C4-2B (cell line): ENCODE results near the gene MRTFB.

Experiments
- H3K27ac ChIP-seq: fragments of 450-650 bp; 2 replicates; pipeline ENCODE4 v1.5.1; 2017
- CTCF ChIP-seq: fragments of 450-650 bp; conservative IDR thresholded peaks from 2 replicates; pipeline ENCODE4 v1.5.1; 2017; ENCODE audit warnings: mild to moderate bottlenecking
- ZFX ChIP-seq: fragments of 450-650 bp; IDR thresholded peaks from 2 replicates; pipeline ENCODE4 v1.6.1; 2017

MRTFB gene

GRCh38 chr16:14304891-14305460, 233.9 kb downstream of the MRTFB start:
- peak overlapping the region; percentile 98 for H3K27ac ChIP-seq
- TF ChIP-seq CTCF (no peak), ZFX (no peak)

DNA sequence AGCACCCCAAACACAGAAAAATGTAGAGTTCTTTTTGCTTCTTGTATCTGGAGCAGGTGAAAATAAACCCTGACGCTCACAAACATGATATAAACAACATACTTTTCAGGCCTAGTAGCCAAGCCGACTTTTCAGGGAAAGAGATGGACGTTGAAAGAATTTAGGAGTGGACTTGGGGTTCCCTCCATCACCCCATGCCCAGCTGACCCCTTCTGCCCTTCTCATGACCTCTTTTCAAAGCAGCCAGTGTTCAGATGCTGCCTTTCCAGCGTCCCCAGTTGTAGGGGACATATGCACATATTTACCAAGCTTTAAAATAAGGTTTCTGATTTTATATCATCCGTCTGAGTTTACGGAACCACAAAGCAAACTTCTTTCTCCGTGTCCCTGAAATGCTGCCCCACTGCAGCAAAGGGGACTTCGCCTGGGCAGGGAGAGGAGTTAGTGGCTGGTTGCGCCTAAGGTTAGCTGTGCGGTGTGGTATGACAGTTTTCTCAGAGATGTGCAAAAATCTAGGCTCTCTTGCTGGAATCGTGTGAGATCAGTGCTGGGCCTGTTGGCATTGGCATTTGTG, 235.5 kb downstream of the MRTFB start:
- TF ChIP-seq ZFX (no peak), CTCF (no peak)
- peak overlapping the region; percentile 93 for H3K27ac ChIP-seq

DNA sequence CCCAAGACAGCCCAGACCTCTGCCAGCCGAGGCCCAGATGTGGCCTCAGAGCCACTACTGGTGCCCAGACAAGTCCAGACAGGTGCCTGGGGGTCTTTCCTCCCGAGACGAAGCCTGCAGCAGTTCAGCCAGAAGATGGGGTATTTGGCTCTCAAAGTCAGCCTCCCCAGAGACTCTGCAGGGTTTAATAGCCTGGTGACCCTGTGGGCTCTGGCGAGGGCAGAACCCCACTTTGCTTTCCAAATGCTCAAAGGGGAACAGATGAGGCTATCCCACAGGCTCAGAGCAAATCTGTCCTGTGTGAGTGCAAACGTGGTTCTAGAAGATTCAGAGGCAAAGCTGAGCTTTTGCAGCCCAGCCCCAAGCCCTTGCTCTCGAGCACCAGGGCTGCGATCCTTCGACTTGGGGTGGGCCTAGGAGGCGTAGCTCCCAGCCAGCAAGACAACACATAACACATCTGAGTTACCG, 236.0 kb downstream of the MRTFB start:
- peak overlapping the region; percentile 93 for H3K27ac ChIP-seq
- no peak for TF ChIP-seq ZFX
- TF ChIP-seq CTCF, result no peak

DNA sequence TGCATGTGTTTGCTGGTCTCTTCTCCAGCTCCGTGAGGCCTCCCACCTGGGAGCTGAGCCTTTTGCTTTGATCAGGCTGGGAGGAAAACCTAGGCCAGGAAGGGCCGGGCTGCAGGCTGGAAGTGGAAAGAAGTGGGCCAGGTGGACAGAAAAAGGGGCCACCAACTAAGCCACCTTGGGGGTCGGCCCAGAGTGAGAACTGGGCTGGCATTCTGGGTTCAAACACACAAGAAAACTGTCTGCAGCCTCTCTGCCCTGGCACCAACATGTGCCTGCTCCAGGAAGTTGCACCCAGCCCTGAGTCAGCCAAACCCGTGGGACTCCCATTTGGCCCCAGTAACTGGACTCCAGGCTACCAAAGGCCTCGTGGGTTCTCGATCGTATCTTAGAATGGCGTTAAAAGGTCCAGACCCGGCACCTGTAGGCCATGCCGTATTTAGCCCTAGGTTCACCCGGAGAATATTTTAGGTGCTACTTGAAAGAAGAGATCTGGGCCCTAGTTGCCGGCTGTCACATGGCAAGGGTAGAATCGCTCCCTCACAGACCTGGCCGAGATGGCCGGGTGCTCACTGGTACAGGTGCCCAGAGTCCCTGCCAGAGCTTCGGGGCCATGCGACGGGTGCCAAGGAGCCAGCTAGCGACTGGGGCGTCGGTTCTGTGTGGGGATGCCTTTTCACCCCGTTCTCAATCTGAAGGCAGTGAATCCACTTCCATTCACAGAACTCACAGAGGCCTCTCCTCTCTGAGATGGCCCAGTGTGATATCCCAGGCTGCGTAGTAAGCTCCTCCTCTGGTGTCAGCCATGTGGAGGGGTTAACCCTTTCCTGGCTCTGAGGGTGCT, 236.6 kb downstream of the MRTFB start:
- peak; percentile 75; the same call in 1 of the 2 replicates for TF ChIP-seq ZFX
- TF ChIP-seq CTCF, result no peak
- peak overlapping the region; percentile 93 for H3K27ac ChIP-seq

GRCh38 chr16:14308368-14308723, 237.2 kb downstream of the MRTFB start:
- H3K27ac ChIP-seq, result peak overlapping the region; percentile 93
- no peak for TF ChIP-seq ZFX
- no peak for TF ChIP-seq CTCF

GRCh38 chr16:14309001-14309886, 238.1 kb downstream of the MRTFB start:
- peak overlapping the region; percentile 93 for H3K27ac ChIP-seq
- TF ChIP-seq ZFX (no peak), CTCF (no peak; the same call in 1 of the 2 replicates)
